ENCODE data around the gene H6PD. TPM values are rescaled to one million over a fixed set of nuclear protein-coding genes. Genes with fewer than 3 reads are reported as not detected.

Gene H6PD
- total RNA-seq, 1 donor from 2014 or later, result 36.2 TPM

DNA sequence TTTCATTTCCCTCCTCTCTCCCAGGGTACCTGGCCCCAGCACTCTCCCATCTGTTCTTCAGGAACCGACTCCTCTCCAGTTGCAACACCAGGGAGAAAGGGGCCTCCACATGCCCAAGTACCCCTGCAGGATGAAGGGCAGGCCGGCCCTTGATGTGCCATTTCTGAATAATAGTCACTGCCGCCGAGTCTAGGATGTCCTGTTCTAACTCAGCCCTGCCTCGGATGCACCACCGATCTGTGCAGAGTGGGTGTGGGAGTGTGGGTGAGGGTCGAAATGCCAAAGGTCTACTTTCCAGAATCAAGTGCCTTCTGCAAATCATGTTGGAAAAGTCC, 32.7 kb downstream of the H6PD start:
- H3K36me3 Mint-ChIP-seq (ENCODE audit: insufficient read depth), result peaks cover 2% of the 10 kb centered on the region
- no peaks in the 10 kb centered on the region for H3K4me1 Mint-ChIP-seq (ENCODE audit: low read depth)
- no peak overlapping the region for H3K27ac Mint-ChIP-seq
- no peaks in the 10 kb centered on the region for H3K27me3 Mint-ChIP-seq
- no peak overlapping the region for H3K4me3 Mint-ChIP-seq (ENCODE audit: low read depth)
- H3K9me3 Mint-ChIP-seq (ENCODE audit: low read depth), result no peaks in the 10 kb centered on the region
- TF ChIP-seq, protein P1, sequence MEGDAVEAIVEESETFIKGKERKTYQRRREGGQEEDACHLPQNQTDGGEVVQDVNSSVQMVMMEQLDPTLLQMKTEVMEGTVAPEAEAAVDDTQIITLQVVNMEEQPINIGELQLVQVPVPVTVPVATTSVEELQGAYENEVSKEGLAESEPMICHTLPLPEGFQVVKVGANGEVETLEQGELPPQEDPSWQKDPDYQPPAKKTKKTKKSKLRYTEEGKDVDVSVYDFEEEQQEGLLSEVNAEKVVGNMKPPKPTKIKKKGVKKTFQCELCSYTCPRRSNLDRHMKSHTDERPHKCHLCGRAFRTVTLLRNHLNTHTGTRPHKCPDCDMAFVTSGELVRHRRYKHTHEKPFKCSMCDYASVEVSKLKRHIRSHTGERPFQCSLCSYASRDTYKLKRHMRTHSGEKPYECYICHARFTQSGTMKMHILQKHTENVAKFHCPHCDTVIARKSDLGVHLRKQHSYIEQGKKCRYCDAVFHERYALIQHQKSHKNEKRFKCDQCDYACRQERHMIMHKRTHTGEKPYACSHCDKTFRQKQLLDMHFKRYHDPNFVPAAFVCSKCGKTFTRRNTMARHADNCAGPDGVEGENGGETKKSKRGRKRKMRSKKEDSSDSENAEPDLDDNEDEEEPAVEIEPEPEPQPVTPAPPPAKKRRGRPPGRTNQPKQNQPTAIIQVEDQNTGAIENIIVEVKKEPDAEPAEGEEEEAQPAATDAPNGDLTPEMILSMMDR (IDR thresholded peaks at IDR 0.05; ENCODE audit: unreplicated experiment), result no peak
- DNase-seq (ENCODE audit: low spot score, unreplicated experiment), result no peak

DNA sequence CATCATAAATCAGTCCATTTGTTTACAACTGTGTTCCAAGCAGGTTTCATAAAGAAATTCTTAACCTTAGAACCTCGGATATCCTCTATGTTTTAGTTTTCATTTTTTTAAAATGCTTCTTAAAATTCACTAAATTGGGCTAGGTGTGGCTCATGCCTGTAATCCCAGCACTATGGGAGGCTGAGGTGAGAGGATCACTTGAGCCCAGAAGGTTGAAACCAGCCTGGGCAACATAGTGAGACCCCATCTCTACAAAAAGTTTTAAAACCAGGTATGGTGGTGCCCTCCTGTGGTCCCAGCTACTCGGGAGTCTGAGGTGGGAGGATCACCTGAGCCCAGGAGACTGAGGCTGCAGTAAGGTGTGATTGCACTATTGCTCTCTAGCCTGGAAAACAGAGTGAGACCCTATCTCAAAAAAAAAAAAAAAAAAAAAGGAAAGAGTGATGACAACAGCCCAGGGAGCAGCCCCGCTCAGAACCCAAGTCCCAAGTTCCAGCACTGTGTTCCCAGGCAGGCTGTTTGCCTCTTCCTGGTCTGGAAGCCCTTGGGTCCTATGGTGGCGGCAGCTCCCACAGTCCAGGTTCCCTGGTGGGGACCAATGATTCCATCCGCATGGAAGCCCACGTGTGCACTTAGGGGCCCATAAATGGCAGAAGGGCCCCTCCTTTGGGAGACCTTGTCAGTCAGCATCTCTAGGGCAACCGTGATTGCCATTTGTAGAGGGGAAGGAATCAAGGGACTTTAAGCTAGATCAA, 33.4 kb downstream of the H6PD start:
- H3K4me1 Mint-ChIP-seq (ENCODE audit: low read depth), result no peaks in the 10 kb centered on the region
- peaks cover 2% of the 10 kb centered on the region for H3K36me3 Mint-ChIP-seq (ENCODE audit: insufficient read depth)
- TF ChIP-seq, protein P1 (IDR thresholded peaks at IDR 0.05; ENCODE audit: unreplicated experiment), result no peak
- H3K4me3 Mint-ChIP-seq (ENCODE audit: low read depth), result no peak overlapping the region
- DNase-seq (ENCODE audit: low spot score, unreplicated experiment), result no peak
- H3K27ac Mint-ChIP-seq, result no peak overlapping the region
- H3K9me3 Mint-ChIP-seq (ENCODE audit: low read depth), result no peaks in the 10 kb centered on the region
- no peaks in the 10 kb centered on the region for H3K27me3 Mint-ChIP-seq

DNA sequence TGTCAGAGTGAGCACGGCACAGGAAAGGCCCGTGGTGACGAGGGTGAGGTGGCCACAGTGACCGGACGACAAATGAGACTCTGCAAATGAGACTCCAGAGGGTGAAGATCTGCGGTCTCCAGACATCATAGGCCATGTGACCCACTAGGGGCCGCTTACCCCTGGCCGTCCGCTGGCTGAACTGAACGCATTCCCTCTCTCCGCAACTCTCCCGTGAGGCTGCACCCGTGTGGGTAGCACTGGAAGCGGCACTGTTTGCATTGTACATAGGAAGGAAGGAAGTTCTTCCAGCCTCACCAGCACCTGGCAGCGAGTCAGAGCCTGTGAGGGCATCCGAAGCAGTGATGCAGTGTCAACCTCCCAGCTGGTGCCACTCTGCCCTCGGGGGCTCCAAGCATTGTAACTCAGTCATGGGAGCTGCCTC, 34.5 kb downstream of the H6PD start:
- TF ChIP-seq, protein P1 (IDR thresholded peaks at IDR 0.05; ENCODE audit: unreplicated experiment), result no peak
- no peaks in the 10 kb centered on the region for H3K4me1 Mint-ChIP-seq (ENCODE audit: low read depth)
- no peak for DNase-seq (ENCODE audit: low spot score, unreplicated experiment)
- H3K4me3 Mint-ChIP-seq (ENCODE audit: low read depth), result no peak overlapping the region
- H3K36me3 Mint-ChIP-seq (ENCODE audit: insufficient read depth), result peaks cover 2% of the 10 kb centered on the region
- no peaks in the 10 kb centered on the region for H3K27me3 Mint-ChIP-seq
- no peak overlapping the region for H3K27ac Mint-ChIP-seq
- no peaks in the 10 kb centered on the region for H3K9me3 Mint-ChIP-seq (ENCODE audit: low read depth)

DNA sequence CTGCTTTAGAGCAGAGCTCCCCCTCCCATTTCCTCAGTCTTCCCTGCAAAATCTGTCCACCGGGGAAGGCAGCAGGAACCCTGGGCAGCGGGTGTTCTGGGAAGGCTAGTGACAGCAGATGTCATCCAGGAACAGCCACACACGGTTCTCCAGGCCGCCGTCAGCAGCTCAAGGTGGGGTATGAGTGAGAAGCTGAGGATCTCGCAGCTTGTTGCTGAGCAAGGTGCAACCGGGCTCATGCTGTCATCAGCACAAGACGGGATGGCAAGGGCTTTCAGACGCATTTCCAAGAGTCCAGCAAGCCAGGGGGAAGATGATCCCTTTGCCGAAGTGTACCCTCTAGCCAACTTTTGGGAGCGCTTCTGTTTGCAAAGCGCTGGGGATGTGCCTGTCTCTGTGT, 35.1 kb downstream of the H6PD start:
- Mint-ChIP-seq H3K4me1 (ENCODE audit: low read depth) (no peaks in the 10 kb centered on the region), H3K4me3 (ENCODE audit: low read depth) (no peak overlapping the region), H3K27me3 (no peaks in the 10 kb centered on the region), H3K27ac (peak overlapping the region; percentile 13), H3K9me3 (ENCODE audit: low read depth) (no peaks in the 10 kb centered on the region), H3K36me3 (ENCODE audit: insufficient read depth) (peaks cover 2% of the 10 kb centered on the region)
- TF ChIP-seq, protein P1 (IDR thresholded peaks at IDR 0.05; ENCODE audit: unreplicated experiment), result no peak
- no peak for DNase-seq (ENCODE audit: low spot score, unreplicated experiment)

DNA sequence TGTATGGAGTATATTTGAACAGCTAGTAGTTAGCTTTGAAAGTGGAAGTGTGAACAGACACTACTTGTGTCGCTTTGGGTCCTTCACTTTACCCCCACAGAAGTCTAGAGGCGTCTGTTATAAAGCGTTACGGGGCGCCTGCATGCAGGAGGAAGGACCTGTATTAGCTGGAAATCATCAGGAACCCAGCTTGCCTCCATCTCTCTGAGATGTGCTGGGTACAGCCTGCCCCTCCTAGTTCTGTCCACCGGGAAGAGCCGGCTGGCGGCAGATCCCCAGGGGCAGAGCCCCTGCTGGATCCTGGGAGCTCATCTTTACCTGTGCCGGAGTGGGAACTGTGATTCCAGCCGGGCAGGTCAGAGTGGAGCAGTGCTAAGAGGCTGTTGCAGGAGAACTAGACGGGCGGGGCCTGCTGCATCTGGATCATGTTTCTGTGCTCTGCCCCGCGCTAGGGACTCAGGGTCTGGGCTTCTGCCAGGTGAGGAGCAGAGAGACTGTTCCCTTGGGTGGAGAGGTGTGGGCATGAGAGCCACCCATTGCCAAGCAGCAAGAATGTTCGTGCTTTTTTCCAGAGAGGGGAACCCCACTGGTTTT, 35.8 kb downstream of the H6PD start:
- no peak for DNase-seq (ENCODE audit: low spot score, unreplicated experiment)
- H3K27me3 Mint-ChIP-seq, result no peaks in the 10 kb centered on the region
- H3K4me3 Mint-ChIP-seq (ENCODE audit: low read depth), result no peak overlapping the region
- no peaks in the 10 kb centered on the region for H3K4me1 Mint-ChIP-seq (ENCODE audit: low read depth)
- H3K9me3 Mint-ChIP-seq (ENCODE audit: low read depth), result no peaks in the 10 kb centered on the region
- peak overlapping the region; percentile 65 for H3K27ac Mint-ChIP-seq
- TF ChIP-seq, protein P1 (IDR thresholded peaks at IDR 0.05; ENCODE audit: unreplicated experiment), result no peak
- peaks cover 2% of the 10 kb centered on the region for H3K36me3 Mint-ChIP-seq (ENCODE audit: insufficient read depth)
